ENCODE measurements around the gene RAB14.

RAB14 gene

GRCh38 chr9:121168052-121168451 lies 33.6 kb downstream of the RAB14 start:
- peaks cover 0 to 64% of the 10 kb centered on the region in 2 experiments for H3K36me3 ChIP-seq (ENCODE audit: control insufficient read depth in 2 of 2, insufficient read depth in 1 of 2, low read length in 2 of 2)
- H3K27ac ChIP-seq (ENCODE audit: extremely low read depth, low read depth, low read length) = no peak overlapping the region
- ChIA-PET POLR2A (no interaction called here), CTCF (interaction anchor here (0.7 kb wide), 1 partner anchor 183 kb away, joined by 5 read pairs; no protein-coding TSS in a partner anchor)
- no peak overlapping the region for H3K4me3 ChIP-seq (ENCODE audit: low read depth, low read length)
- no peaks in the 10 kb centered on the region for H3K4me1 ChIP-seq (ENCODE audit: control insufficient read depth, insufficient read depth, low read length)
- no peaks in the 10 kb centered on the region for H3K9me3 ChIP-seq (ENCODE audit: control insufficient read depth, insufficient read depth, low read depth, low read length)
- TF ChIP-seq ZNF776 (tag by site-specific recombination; IDR thresholded peaks at IDR 0.05; ENCODE audit: borderline replicate concordance) = no peak
- no peak for TF ChIP-seq IKZF3 (tag by site-specific recombination; IDR thresholded peaks at IDR 0.05)
- TF ChIP-seq ZNF501 (tag by site-specific recombination; IDR thresholded peaks at IDR 0.05) = no peak
- TF ChIP-seq ZNF558 (tag by site-specific recombination; IDR thresholded peaks at IDR 0.05) = no peak
- TF ChIP-seq ZNF302 (tag by site-specific recombination; IDR thresholded peaks at IDR 0.05; ENCODE audit: low read depth) = no peak
- TF ChIP-seq ZNF660 (tag by site-specific recombination; IDR thresholded peaks at IDR 0.05) = no peak

- POLR2A ChIA-PET = no interaction called here
- H3K4me1 ChIP-seq (ENCODE audit: control insufficient read depth, insufficient read depth, low read length) = 0 out of 2 replicates have a peak, but pooled peaks cover 2% of the 10 kb centered on the region
- H3K9me3 ChIP-seq (ENCODE audit: control insufficient read depth, insufficient read depth, low read depth, low read length) = no peaks in the 10 kb centered on the region
- peaks cover 0 to 60% of the 10 kb centered on the region in 2 experiments for H3K36me3 ChIP-seq (ENCODE audit: control insufficient read depth in 2 of 2, insufficient read depth in 1 of 2, low read length in 2 of 2)
- H3K4me3 ChIP-seq (ENCODE audit: low read depth, low read length) = no peak overlapping the region
- CTCF ChIA-PET = interaction anchor here (0.6 kb wide), 1 partner anchor 402 kb away, joined by 4 read pairs; no protein-coding TSS in a partner anchor
- H3K27ac ChIP-seq (ENCODE audit: extremely low read depth, low read depth, low read length) = no peak overlapping the region
- TF ChIP-seq ZNF768 (tag by site-specific recombination; IDR thresholded peaks at IDR 0.05) = no peak
- no peak for TF ChIP-seq ZNF239 (tag by site-specific recombination; IDR thresholded peaks at IDR 0.05)
- no peak for TF ChIP-seq ZNF248 (tag by site-specific recombination; IDR thresholded peaks at IDR 0.05)
- no peak for TF ChIP-seq PATZ1 (tag by site-specific recombination; IDR thresholded peaks at IDR 0.05)
- TF ChIP-seq HOXD13 (CRISPR knock-in tag; IDR thresholded peaks at IDR 0.05; ENCODE audit: borderline replicate concordance) = no peak
- no peak for TF ChIP-seq CTCF (tag by site-specific recombination; IDR thresholded peaks at IDR 0.05)
- TF ChIP-seq ZBTB10 (tag by site-specific recombination; IDR thresholded peaks at IDR 0.05) = no peak
- TF ChIP-seq ZNF211 (tag by site-specific recombination; IDR thresholded peaks at IDR 0.05; ENCODE audit: low read depth) = no peak
- no peak for TF ChIP-seq ZNF654 (tag by site-specific recombination; IDR thresholded peaks at IDR 0.05; ENCODE audit: low read depth)
- TF ChIP-seq TRIM28 (IDR thresholded peaks at IDR 0.05; ENCODE audit: borderline replicate concordance, low read length) = no peak
- no peak for TF ChIP-seq ZFP41 (tag by site-specific recombination; IDR thresholded peaks at IDR 0.05; ENCODE audit: borderline replicate concordance)
- no peak for TF ChIP-seq OVOL3 (tag by site-specific recombination; IDR thresholded peaks at IDR 0.05)
- no peak for TF ChIP-seq ZNF26 (tag by site-specific recombination; IDR thresholded peaks at IDR 0.05)
- no peak for TF ChIP-seq ZNF777 (tag by site-specific recombination; IDR thresholded peaks at IDR 0.05; ENCODE audit: borderline replicate concordance)
- TF ChIP-seq ZBTB8A (tag by site-specific recombination; IDR thresholded peaks at IDR 0.05) = no peak
- no peak for TF ChIP-seq KLF16 (tag by site-specific recombination; IDR thresholded peaks at IDR 0.05)
- no peak for TF ChIP-seq BCL11A (tag by site-specific recombination; IDR thresholded peaks at IDR 0.05; ENCODE audit: low read depth)
Measured at GRCh38 chr9:121160025-121160424, 41.6 kb downstream of the RAB14 start.

Measured in HEK293 (cell line).